Measurements from ENCODE around the gene MEF2D. TPM values are rescaled to one million over a fixed set of nuclear protein-coding genes. Genes with fewer than 3 reads are reported as not detected.

The MEF2D gene
- total RNA-seq, 1 donor from 2014 or later: 56.6 TPM

GRCh38 chr1:156451505-156452160 lies 48.9 kb downstream of the MEF2D start:
- H3K27ac Mint-ChIP-seq (ENCODE audit: unreplicated experiment): no peak overlapping the region
- Histone ChIP-seq H3K4me1 (ENCODE audit: insufficient read depth, low read length) (no peaks in the 10 kb centered on the region), H3K9ac (ENCODE audit: low read length) (no peak overlapping the region), H3K4me2 (ENCODE audit: low read length) (no peak overlapping the region), H3K9me3 (ENCODE audit: insufficient read depth, low read depth, low read length) (no peaks in the 10 kb centered on the region), H2AFZ (ENCODE audit: low read depth, low read length) (no peak overlapping the region), H4K20me1 (ENCODE audit: insufficient read depth, low read length) (no peaks in the 10 kb centered on the region), H3K27ac (ENCODE audit: low read depth, low read length) (no peak overlapping the region), H3K4me3 (ENCODE audit: insufficient read depth, low read depth, low read length) (no peak overlapping the region), H3K79me2 (ENCODE audit: insufficient read depth, low read length) (no peaks in the 10 kb centered on the region), H3K27me3 (ENCODE audit: insufficient read depth, low read length) (peaks cover 11% of the 10 kb centered on the region), H3K36me3 (ENCODE audit: insufficient read depth, low read length) (no peaks in the 10 kb centered on the region)
- H3K4me3 Mint-ChIP-seq (ENCODE audit: unreplicated experiment): no peak overlapping the region
- FAIRE-seq: no peak
- H3K36me3 Mint-ChIP-seq (ENCODE audit: low read depth, unreplicated experiment): no peaks in the 10 kb centered on the region
- no peak for TF ChIP-seq EZH2 (IDR thresholded peaks at IDR 0.05; ENCODE audit: insufficient read depth, low read length)
- no peak for TF ChIP-seq CTCF (IDR thresholded peaks at IDR 0.05; ENCODE audit: insufficient read depth, low read depth, low read length)
- peaks cover 10% of the 10 kb centered on the region for H3K27me3 Mint-ChIP-seq (ENCODE audit: low read depth, unreplicated experiment)
- H3K4me1 Mint-ChIP-seq (ENCODE audit: low read depth, unreplicated experiment): peaks cover 7% of the 10 kb centered on the region
- no peak for DNase-seq (ENCODE audit: low read depth)
- no peaks in the 10 kb centered on the region for H3K9me3 Mint-ChIP-seq (ENCODE audit: unreplicated experiment)

DNA sequence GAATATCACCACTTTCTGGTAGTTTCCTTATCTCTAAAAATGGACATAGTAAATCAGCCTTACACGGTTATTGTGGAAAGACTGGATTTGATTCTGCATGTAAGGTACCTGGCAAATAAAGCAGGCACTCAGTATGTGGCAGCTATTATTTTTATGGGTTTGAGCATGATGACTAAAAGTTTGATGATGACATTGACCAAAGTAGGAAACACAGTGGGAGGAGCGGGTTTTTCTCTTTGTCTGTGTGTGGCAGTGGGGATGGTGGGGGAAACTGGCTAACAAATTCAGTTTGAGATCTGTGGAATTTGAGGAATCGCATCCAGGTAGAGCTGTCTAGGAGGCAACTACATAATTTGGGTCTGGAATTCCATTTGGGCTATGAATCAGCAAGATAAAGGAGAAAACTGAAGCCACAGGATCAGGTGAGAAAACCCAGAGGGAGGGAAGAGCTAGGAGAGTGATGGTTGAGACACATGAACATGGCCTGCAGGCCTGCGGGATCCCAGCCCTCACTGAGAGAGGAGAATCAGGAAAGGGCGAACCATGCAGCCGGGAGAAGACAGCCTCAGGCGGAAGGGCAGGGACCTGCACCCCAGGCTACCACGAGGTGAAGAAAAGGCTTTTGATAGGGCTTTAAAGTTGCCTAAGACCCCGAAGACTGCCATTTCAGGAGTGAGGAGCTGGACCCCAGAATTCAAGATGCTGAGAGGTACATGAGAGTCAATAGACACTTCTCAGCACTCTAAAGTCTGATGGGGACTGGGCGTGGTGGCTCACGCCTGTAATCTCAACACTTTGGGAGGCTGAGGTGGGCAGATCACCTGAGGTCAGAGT lies 52.2 kb downstream of the MEF2D start:
- no peaks in the 10 kb centered on the region for H3K79me2 ChIP-seq (ENCODE audit: insufficient read depth, low read length)
- no peak overlapping the region for H3K27ac ChIP-seq (ENCODE audit: low read depth, low read length)
- H3K27me3 Mint-ChIP-seq (ENCODE audit: low read depth, unreplicated experiment): peaks cover 17% of the 10 kb centered on the region
- no peak overlapping the region for H3K27ac Mint-ChIP-seq (ENCODE audit: unreplicated experiment)
- H3K4me3 Mint-ChIP-seq (ENCODE audit: unreplicated experiment): no peak overlapping the region
- H3K4me2 ChIP-seq (ENCODE audit: low read length): no peak overlapping the region
- H3K36me3 Mint-ChIP-seq (ENCODE audit: low read depth, unreplicated experiment): no peaks in the 10 kb centered on the region
- no peak for DNase-seq (ENCODE audit: low read depth)
- no peak overlapping the region for H2AFZ ChIP-seq (ENCODE audit: low read depth, low read length)
- no peaks in the 10 kb centered on the region for H3K9me3 Mint-ChIP-seq (ENCODE audit: unreplicated experiment)
- peaks cover 7% of the 10 kb centered on the region for H3K4me1 Mint-ChIP-seq (ENCODE audit: low read depth, unreplicated experiment)
- H3K9ac ChIP-seq (ENCODE audit: low read length): no peak overlapping the region
- no peak for FAIRE-seq
- H3K9me3 ChIP-seq (ENCODE audit: insufficient read depth, low read depth, low read length): no peaks in the 10 kb centered on the region
- H3K36me3 ChIP-seq (ENCODE audit: insufficient read depth, low read length): no peaks in the 10 kb centered on the region
- no peaks in the 10 kb centered on the region for H4K20me1 ChIP-seq (ENCODE audit: insufficient read depth, low read length)
- H3K4me3 ChIP-seq (ENCODE audit: insufficient read depth, low read depth, low read length): no peak overlapping the region
- TF ChIP-seq CTCF (IDR thresholded peaks at IDR 0.05; ENCODE audit: insufficient read depth, low read depth, low read length) (no peak), EZH2 (IDR thresholded peaks at IDR 0.05; ENCODE audit: insufficient read depth, low read length) (no peak)
- peaks cover 20% of the 10 kb centered on the region for H3K27me3 ChIP-seq (ENCODE audit: insufficient read depth, low read length)
- no peaks in the 10 kb centered on the region for H3K4me1 ChIP-seq (ENCODE audit: insufficient read depth, low read length)
